ENCODE data around the gene LMF2.
"Not testable (repeated sequence)": the region's sequence is repeated elsewhere in the genome, so short reads cannot be mapped to it uniquely, and the experiment has no call there.

Gene LMF2

GRCh38 chr22:50522208-50522805 lies 14.8 kb upstream of the LMF2 start:
- H3K27ac ChIP-seq (ENCODE audit: low read depth, low read length) = no peak overlapping the region
- H3K27me3 ChIP-seq (ENCODE audit: control insufficient read depth, insufficient read depth, low read length) = peaks cover 7% of the 10 kb centered on the region
- H3K9me3 ChIP-seq (ENCODE audit: control insufficient read depth, insufficient read depth, low read length) = no peaks in the 10 kb centered on the region
- no peak overlapping the region for H3K4me3 ChIP-seq (ENCODE audit: low read depth, low read length)
- peaks cover 4% of the 10 kb centered on the region; the same call in 1 of the 2 replicates for H3K4me1 ChIP-seq (ENCODE audit: control insufficient read depth, insufficient read depth, low read length)
- peaks cover 57% of the 10 kb centered on the region for H3K36me3 ChIP-seq (ENCODE audit: control insufficient read depth, insufficient read depth, low read length)
- H3K9ac ChIP-seq (ENCODE audit: low read depth, low read length) = no peak overlapping the region

GRCh38 chr22:50521710-50522109 lies 14.2 kb upstream of the LMF2 start:
- Histone ChIP-seq H3K27me3 (ENCODE audit: control insufficient read depth, insufficient read depth, low read length) (peaks cover 2% of the 10 kb centered on the region; the same call in 1 of the 2 replicates), H3K4me1 (ENCODE audit: control insufficient read depth, insufficient read depth, low read length) (no peaks in the 10 kb centered on the region), H3K27ac (ENCODE audit: low read depth, low read length) (no peak overlapping the region), H3K36me3 (ENCODE audit: control insufficient read depth, insufficient read depth, low read length) (peaks cover 62% of the 10 kb centered on the region), H3K4me3 (ENCODE audit: low read depth, low read length) (no peak overlapping the region), H3K9ac (ENCODE audit: low read depth, low read length) (no peak overlapping the region), H3K9me3 (ENCODE audit: control insufficient read depth, insufficient read depth, low read length) (no peaks in the 10 kb centered on the region)

GRCh38 chr22:50520826-50521453 lies 13.4 kb upstream of the LMF2 start:
- H3K27ac ChIP-seq (ENCODE audit: low read depth, low read length) = no peak overlapping the region

GRCh38 chr22:50520184-50520583 lies 12.7 kb upstream of the LMF2 start:
- not testable (repeated sequence) for H3K27me3 ChIP-seq (ENCODE audit: control insufficient read depth, insufficient read depth, low read length); H3K27ac ChIP-seq (ENCODE audit: low read depth, low read length); H3K9me3 ChIP-seq (ENCODE audit: control insufficient read depth, insufficient read depth, low read length); H3K4me3 ChIP-seq (ENCODE audit: low read depth, low read length); H3K4me1 ChIP-seq (ENCODE audit: control insufficient read depth, insufficient read depth, low read length); H3K9ac ChIP-seq (ENCODE audit: low read depth, low read length)
- peaks cover 67% of the 10 kb centered on the region for H3K36me3 ChIP-seq (ENCODE audit: control insufficient read depth, insufficient read depth, low read length)

More at GRCh38 chr22:50520826-50521453, 13.4 kb upstream of the LMF2 start:
- Histone ChIP-seq H3K36me3 (ENCODE audit: control insufficient read depth, insufficient read depth, low read length) (peaks cover 67% of the 10 kb centered on the region), H3K9me3 (ENCODE audit: control insufficient read depth, insufficient read depth, low read length) (no peaks in the 10 kb centered on the region), H3K4me3 (ENCODE audit: low read depth, low read length) (no peak overlapping the region), H3K9ac (ENCODE audit: low read depth, low read length) (no peak overlapping the region), H3K27me3 (ENCODE audit: control insufficient read depth, insufficient read depth, low read length) (no peaks in the 10 kb centered on the region), H3K4me1 (ENCODE audit: control insufficient read depth, insufficient read depth, low read length) (no peaks in the 10 kb centered on the region)

GRCh38 chr22:50519151-50519550 lies 11.6 kb upstream of the LMF2 start:
- no peaks in the 10 kb centered on the region for H3K4me1 ChIP-seq (ENCODE audit: control insufficient read depth, insufficient read depth, low read length)
- H3K27ac ChIP-seq (ENCODE audit: low read depth, low read length) = no peak overlapping the region
- H3K9me3 ChIP-seq (ENCODE audit: control insufficient read depth, insufficient read depth, low read length) = no peaks in the 10 kb centered on the region
- H3K27me3 ChIP-seq (ENCODE audit: control insufficient read depth, insufficient read depth, low read length) = no peaks in the 10 kb centered on the region
- H3K4me3 ChIP-seq (ENCODE audit: low read depth, low read length) = no peak overlapping the region
- H3K36me3 ChIP-seq (ENCODE audit: control insufficient read depth, insufficient read depth, low read length) = peaks cover 67% of the 10 kb centered on the region
- no peak overlapping the region for H3K9ac ChIP-seq (ENCODE audit: low read depth, low read length)

GRCh38 chr22:50518606-50519005 lies 11.1 kb upstream of the LMF2 start:
- Histone ChIP-seq H3K4me3 (ENCODE audit: low read depth, low read length) (no peak overlapping the region), H3K9me3 (ENCODE audit: control insufficient read depth, insufficient read depth, low read length) (no peaks in the 10 kb centered on the region), H3K36me3 (ENCODE audit: control insufficient read depth, insufficient read depth, low read length) (peaks cover 62% of the 10 kb centered on the region), H3K27ac (ENCODE audit: low read depth, low read length) (no peak overlapping the region), H3K9ac (ENCODE audit: low read depth, low read length) (no peak overlapping the region), H3K27me3 (ENCODE audit: control insufficient read depth, insufficient read depth, low read length) (no peaks in the 10 kb centered on the region), H3K4me1 (ENCODE audit: control insufficient read depth, insufficient read depth, low read length) (no peaks in the 10 kb centered on the region)

GRCh38 chr22:50517495-50518260 lies 10.2 kb upstream of the LMF2 start:
- no peak overlapping the region for H3K4me3 ChIP-seq (ENCODE audit: low read depth, low read length)
- H3K27me3 ChIP-seq (ENCODE audit: control insufficient read depth, insufficient read depth, low read length) = no peaks in the 10 kb centered on the region
- H3K9me3 ChIP-seq (ENCODE audit: control insufficient read depth, insufficient read depth, low read length) = no peaks in the 10 kb centered on the region
- H3K4me1 ChIP-seq (ENCODE audit: control insufficient read depth, insufficient read depth, low read length) = no peaks in the 10 kb centered on the region
- no peak overlapping the region for H3K27ac ChIP-seq (ENCODE audit: low read depth, low read length)
- H3K36me3 ChIP-seq (ENCODE audit: control insufficient read depth, insufficient read depth, low read length) = peaks cover 53% of the 10 kb centered on the region
- H3K9ac ChIP-seq (ENCODE audit: low read depth, low read length) = no peak overlapping the region

GRCh38 chr22:50516891-50517290 lies 9.4 kb upstream of the LMF2 start:
- Histone ChIP-seq H3K4me3 (ENCODE audit: low read depth, low read length) (no peak overlapping the region), H3K27ac (ENCODE audit: low read depth, low read length) (no peak overlapping the region), H3K9ac (ENCODE audit: low read depth, low read length) (no peak overlapping the region), H3K9me3 (ENCODE audit: control insufficient read depth, insufficient read depth, low read length) (no peaks in the 10 kb centered on the region), H3K36me3 (ENCODE audit: control insufficient read depth, insufficient read depth, low read length) (peaks cover 45% of the 10 kb centered on the region), H3K27me3 (ENCODE audit: control insufficient read depth, insufficient read depth, low read length) (no peaks in the 10 kb centered on the region), H3K4me1 (ENCODE audit: control insufficient read depth, insufficient read depth, low read length) (no peaks in the 10 kb centered on the region)

GRCh38 chr22:50516068-50516467 lies 8.6 kb upstream of the LMF2 start:
- H3K4me3 ChIP-seq (ENCODE audit: low read depth, low read length) = no peak overlapping the region
- no peak overlapping the region for H3K27ac ChIP-seq (ENCODE audit: low read depth, low read length)
- H3K27me3 ChIP-seq (ENCODE audit: control insufficient read depth, insufficient read depth, low read length) = no peaks in the 10 kb centered on the region
- H3K4me1 ChIP-seq (ENCODE audit: control insufficient read depth, insufficient read depth, low read length) = no peaks in the 10 kb centered on the region
- peaks cover 37% of the 10 kb centered on the region for H3K36me3 ChIP-seq (ENCODE audit: control insufficient read depth, insufficient read depth, low read length)
- no peak overlapping the region for H3K9ac ChIP-seq (ENCODE audit: low read depth, low read length)
- no peaks in the 10 kb centered on the region for H3K9me3 ChIP-seq (ENCODE audit: control insufficient read depth, insufficient read depth, low read length)

GRCh38 chr22:50513175-50513574 lies 5.7 kb upstream of the LMF2 start:
- H3K9ac ChIP-seq (ENCODE audit: low read depth, low read length) = no peak overlapping the region
- H3K9me3 ChIP-seq (ENCODE audit: control insufficient read depth, insufficient read depth, low read length) = no peaks in the 10 kb centered on the region
- no peak overlapping the region for H3K27ac ChIP-seq (ENCODE audit: low read depth, low read length)
- no peaks in the 10 kb centered on the region for H3K27me3 ChIP-seq (ENCODE audit: control insufficient read depth, insufficient read depth, low read length)
- H3K36me3 ChIP-seq (ENCODE audit: control insufficient read depth, insufficient read depth, low read length) = peaks cover 18% of the 10 kb centered on the region
- peaks cover 5% of the 10 kb centered on the region; the same call in 1 of the 2 replicates for H3K4me1 ChIP-seq (ENCODE audit: control insufficient read depth, insufficient read depth, low read length)
- no peak overlapping the region for H3K4me3 ChIP-seq (ENCODE audit: low read depth, low read length)

GRCh38 chr22:50508897-50509296 lies 1.4 kb upstream of the LMF2 start:
- Histone ChIP-seq H3K9me3 (ENCODE audit: control insufficient read depth, insufficient read depth, low read length) (no peaks in the 10 kb centered on the region), H3K27me3 (ENCODE audit: control insufficient read depth, insufficient read depth, low read length) (no peaks in the 10 kb centered on the region), H3K9ac (ENCODE audit: low read depth, low read length) (peak overlapping the region; percentile 98; the same call in 1 of the 2 replicates), H3K36me3 (ENCODE audit: control insufficient read depth, insufficient read depth, low read length) (peaks cover 16% of the 10 kb centered on the region), H3K4me3 (ENCODE audit: low read depth, low read length) (peak overlapping the region; percentile 99), H3K27ac (ENCODE audit: low read depth, low read length) (peak overlapping the region; percentile 96), H3K4me1 (ENCODE audit: control insufficient read depth, insufficient read depth, low read length) (peaks cover 5% of the 10 kb centered on the region; the same call in 1 of the 2 replicates)

Data from HUES48 (cell line).